GM19099 (cell line): Measurements from ENCODE around the gene CPED1.

ENCODE experiments used
- POLR2A ChIP-seq: IDR thresholded peaks from 3 replicates; pipeline ENCODE4 v1.6.1; 2011; ENCODE audit warnings: low read depth; ENCODE audit not compliant: insufficient read length; ENCODE audit errors: extremely low read depth

CPED1 gene

DNA sequence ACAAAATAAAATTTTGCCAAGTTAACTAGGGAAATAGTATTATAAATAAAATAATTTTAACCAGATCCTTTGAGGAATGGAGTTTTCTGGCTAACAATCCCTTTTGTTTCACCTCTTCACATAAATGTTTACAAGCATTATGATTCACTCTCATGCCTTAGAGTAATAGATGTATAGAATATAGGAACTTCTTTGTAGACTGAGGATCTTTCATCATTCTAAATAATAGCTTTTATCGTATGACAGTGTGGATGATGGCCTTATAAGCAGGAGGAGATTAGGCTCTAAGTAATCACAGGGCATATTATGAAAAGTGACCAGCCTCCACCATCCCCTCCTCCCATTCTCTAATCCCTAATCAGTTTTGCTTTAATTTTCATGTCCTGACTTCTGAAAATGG, 24.4 kb upstream of the CPED1 start:
- TF ChIP-seq POLR2A: no peak

DNA sequence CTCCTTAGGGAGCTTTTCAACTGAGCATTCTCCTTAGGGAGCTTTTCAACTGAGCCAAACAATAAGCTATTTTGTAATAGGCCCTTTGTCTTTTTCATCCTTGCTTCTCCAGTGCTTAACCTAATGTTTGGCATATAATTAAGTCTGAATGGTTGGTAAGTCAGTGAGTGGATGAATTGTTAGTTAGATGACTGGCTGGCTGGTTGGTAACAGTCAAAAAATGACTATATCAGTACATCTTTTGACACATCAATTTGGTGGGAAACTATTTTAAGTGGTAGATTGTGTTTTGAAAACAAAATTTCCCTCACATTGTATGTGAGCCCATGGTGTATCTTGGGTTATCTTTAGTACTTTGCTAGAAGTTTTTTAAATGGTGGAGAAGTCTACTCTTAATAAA, 21.6 kb upstream of the CPED1 start:
- no peak for TF ChIP-seq POLR2A

DNA sequence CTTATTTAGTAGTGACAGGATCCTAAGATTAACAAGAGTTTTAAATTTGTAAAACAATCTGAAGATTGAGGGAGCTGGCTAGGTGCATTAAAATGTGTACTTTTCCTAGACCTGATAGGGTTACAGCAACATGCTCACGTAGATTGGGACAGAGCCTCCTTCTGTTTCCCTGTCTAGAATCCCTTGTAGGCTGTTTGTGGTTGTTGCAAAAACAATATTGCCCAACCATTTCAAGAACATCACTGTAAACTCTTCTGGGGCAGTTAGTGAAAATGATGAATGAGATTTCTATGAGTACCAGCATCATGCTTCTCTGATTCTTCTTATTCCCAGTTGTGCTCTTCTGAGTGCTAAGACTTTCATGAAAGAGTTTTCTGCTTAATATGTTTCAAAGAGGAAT, 14.7 kb upstream of the CPED1 start:
- no peak for TF ChIP-seq POLR2A

DNA sequence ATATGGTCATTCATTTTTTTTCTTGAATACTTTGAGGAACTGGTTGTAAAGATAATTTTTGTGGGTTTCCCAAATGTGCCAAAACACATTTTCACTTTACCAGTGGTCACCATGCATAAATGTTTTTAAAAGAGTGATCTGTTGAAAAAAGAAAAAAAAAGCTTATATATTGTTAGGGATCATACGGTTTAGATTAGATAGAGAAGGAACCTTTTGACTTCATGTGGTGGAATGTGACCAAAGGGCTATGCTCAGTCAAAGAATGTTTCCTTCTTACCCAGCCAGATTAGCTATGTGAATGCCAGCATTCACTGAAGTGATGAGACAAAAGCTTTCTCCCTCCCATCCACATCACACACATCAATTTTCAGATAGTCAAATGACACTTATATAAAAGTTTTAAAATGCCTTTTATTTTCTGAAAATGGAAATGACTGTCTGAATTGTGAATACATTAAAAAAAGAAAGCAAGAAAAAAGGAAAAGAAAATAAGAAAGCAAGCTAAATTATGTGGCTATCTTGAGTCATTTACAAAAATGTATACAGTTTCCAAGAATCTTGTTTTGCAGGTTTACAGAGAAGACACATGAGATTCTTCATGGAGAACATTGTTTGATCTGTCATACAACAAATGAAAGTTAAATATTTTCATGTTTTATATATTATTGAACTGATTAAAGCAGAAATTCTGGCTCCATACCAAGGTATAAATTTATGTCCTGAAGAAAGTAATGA, 8.6 kb upstream of the CPED1 start:
- TF ChIP-seq POLR2A: no peak

DNA sequence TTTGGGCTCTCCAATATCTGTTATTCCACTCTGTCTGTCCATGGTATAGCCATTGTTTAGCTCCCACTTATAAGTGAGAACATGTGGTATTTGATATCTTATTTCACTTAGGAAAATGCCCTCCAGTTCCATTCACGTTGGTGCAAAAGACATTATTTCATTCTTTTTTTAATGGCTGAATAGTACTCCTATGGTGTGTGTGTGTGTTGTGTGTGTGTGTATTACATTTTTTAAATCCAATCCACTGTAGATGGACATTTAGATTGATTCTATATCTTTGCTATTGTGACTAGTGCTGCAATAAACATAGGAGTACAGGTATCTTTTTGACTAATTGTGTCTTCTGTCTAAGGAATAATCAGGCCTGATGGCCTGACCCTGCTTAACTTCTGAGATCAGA, 7.4 kb upstream of the CPED1 start:
- no peak for TF ChIP-seq POLR2A

DNA sequence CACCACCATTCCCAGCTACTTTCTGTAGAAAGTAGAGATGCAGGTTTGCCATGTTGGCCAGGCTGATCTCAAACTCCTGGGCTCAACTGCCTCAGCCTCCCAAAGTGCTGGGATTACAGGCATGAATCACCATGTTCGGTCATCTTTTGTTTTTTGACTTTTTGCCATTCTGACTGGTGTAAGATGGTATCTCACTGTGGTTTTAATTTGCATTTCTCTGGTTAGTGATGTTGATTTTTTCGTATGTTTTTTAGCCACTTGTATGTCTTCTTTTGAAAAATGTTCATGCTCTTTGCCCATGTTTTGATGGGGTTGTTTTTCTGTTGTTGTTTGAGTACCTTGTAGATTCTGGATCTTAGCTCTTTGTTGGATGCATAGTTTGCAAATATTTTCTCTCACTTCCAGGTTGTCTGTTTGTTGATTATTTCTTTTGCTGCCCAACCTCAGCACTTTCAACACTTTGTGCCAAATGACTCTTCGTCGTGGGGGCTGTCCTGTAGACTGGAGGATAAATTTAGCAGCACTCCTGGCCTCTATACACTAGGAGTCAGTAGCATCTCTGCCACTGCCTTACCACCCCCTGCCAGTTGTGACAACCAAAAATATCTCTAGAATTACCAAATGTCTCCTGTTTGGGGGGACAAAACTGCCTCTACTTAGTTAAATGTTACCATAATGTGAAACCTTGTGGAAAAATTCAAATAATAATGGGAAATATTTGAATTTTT, 6.5 kb upstream of the CPED1 start:
- TF ChIP-seq POLR2A: no peak

DNA sequence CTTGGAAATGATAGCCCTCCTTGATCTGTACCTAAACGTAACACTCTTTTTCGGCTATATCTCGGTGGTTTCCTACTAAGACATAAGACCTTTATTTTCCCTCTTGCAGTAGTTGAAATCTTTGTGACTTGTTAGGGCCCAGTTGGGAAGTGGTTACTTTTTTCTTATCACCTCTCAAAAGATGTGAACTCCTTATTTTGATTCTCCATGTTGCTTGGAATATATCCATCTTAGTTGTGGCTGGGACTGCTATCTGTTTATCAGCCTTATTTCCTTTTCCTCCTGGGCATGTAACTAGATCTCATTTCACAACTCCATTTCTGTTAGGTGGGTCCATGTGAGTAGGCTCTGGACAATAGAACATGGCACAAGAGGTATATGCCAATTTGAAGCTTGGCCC, 4.1 kb upstream of the CPED1 start:
- TF ChIP-seq POLR2A: no peak

DNA sequence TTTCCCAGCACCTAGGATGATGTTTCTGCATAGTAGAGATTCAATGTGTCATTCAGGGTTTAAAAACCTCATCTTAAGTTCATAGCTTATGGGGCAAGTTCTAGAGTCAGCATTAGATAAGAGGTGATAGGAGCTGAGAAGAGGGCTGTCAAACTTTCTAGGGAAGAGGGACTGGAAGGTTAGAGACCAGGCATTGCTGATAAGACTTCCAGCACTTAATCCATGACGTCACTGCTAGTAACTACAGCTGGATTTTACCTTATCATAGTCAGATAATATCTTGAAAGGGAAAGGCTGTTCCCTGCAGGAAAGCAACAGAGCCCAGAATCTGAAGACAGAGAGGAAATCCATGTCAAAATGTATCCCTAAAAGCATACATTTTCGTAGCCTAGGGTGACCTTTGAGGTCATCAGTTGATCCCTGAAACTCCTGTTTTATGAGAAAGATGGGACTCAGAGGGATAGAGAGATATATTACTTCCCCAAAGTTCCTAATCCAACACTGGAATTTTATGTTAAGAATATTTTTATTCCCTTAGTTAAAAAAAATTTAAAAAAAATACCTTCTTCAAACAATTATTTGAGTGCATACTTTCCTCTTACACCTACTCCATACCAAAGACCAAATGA, 3.3 kb upstream of the CPED1 start:
- no peak for TF ChIP-seq POLR2A

DNA sequence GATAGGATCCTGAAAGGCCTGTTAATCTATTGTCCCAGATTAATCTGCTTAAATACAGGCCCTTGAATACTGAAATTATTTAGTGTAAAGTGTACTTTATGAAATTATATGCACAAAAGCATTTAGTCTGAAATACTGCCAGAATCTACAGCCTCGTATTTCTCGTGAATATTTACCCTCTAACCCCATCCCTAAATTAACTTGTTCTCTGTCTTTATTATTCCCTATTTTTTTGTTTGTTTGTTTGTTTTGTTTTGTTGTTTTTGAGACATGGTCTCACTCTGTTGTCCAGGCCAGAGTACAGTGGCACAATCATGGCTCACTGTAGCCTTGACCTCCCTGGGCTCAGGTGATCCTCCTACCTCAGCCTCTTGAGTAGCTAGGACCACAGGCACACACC, 2.7 kb upstream of the CPED1 start:
- no peak for TF ChIP-seq POLR2A

DNA sequence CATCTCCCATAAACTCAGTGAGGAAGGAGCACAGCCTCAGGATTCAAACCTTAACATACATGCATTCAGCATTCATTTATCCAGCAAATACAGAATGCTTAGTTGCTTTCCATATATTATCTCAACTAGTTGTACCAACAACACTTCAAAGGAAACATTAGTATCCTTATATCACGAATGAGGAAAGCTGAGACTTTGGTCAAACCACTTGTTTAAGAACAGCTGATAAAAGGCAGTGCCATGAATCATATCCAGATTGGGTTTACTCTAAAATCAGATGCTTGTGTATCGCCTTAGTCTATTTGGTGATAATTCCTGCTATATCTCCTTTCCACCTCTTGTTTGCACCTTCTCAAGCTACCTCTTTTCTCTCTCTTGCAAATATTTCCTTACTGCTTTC, 1.9 kb upstream of the CPED1 start:
- TF ChIP-seq POLR2A: no peak

DNA sequence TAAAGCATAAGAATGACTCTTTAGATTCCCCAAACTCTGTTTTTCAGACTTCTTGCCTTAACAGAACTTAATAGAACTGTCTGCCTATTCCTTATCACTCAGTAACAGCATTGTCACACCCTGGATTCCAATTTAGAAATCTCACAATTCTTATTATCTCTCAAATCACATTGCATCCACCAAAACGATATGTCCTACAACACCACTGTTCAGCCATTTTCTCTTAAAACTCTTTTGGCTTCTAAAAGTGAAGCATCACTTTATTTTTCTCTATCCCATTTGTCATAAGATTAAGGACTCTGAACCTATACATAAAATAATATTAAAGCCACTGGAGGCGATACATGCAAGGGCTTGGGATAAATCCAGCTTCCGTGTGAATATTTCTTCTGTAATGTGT, 1.2 kb upstream of the CPED1 start:
- TF ChIP-seq POLR2A: no peak

DNA sequence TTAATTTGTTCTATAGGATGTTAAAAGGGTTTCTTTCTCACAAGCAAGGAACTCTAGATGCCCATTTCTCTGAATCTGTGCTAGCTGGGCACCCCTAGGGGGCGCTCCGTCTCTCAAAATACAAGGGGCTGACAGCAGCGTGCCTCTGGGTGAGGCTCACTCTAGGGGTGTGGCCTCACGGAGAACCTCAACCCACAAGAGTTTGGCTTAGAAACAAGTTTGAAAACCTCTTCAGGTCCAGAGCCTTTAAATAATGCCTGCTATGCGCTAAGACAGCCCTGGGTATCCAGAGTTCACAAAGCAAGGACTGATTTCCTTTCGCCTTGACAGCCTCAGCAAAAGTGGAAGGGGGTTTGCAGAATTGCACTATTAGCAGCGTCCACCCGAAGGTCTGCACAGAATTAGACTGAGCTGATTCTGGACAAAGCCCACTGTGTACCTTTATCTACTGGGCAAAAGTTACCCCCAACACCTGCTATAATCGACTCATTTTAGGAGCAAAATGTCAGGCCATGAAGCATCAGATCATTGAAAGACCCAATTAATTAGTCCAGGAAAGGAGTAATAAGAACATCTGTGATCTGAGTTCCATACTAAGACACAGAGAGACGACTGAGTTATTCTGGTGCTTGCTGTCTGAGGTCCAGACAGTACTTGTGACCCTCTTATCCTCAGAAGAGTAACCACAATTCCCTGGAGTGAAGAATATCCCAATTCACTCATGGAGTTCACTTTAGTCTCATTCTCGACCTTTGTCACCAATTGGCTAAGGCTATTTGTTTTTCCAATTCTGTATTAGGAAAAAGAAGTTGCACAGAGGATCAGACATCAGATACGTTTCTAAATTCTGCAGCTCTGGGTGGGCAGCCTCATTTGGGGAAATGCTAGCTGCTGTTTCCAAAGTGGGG, 574 bp upstream of the CPED1 start:
- TF ChIP-seq POLR2A: no peak

DNA sequence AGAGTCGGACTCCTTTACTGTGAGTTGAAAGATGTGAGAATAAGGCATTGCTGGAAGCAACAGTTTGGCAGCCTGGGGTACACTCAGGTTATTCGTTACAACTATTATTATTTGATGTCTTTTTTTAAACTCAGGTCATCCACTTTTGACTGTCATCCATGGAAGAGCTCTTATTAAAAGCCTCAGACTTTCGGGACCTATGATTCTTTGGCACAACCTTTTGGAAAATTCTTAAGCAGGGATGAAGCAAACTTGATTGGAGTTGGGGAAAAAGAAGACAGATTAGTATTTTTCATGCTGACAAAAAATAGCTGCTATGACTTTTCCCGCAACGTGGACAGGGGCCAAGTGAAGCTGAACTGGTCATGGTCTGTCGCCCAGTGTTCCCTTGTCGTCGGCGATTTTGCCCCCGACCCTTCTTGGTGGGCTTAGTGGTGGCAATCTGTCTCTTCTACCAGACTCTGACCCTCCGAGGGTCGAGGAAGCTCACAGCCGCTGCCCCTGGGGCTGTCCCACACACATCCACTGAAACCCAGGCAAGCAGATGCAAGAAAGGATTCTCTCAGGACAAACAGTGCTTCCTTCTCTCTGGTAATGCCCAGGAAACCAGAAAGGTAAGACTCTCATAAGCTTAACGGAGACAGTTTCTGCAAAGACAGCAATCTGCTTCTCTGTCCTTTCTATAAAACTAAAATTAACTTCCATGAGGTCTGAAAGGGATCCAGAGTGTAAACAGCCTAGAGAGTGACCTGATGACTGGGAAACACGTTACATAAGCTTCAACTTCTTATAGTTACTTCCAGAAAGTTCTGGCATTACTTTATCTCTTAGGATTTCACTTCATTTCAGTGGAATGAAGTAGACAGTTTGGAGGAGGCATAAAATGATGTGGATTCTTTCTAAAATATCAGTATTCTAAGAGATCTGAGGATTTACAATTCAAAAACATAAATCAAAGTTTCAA, 1.0 kb downstream of the CPED1 start:
- TF ChIP-seq POLR2A: no peak

DNA sequence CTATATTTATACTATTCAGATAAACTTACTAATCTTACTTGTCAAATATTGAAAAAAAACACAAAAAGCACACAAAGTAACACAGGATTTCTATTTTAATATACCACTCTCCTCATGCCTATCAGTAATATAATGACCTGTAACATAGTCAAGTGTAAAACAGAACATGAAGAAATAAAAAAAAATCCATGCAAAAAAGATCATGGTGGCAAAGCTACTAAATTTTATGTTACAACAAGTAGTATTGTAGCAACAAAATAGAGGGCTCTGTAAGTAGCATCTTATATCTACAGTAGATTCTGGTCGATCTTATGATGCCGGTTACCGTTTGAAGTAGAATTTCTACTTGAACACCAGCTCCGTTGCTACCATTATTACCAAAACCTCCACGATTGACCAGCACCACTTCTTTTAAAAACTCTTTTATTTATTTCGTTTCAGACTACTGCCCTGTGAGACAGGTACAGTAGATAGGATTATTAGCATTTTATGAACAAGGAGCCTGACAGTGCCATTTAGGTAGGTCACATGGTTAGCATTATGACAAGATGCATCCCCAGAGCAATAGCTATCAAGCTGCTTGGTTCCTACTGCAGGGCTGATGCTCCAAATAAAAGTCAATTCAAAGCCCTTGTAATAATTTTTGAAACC, 2.1 kb downstream of the CPED1 start:
- TF ChIP-seq POLR2A: no peak

DNA sequence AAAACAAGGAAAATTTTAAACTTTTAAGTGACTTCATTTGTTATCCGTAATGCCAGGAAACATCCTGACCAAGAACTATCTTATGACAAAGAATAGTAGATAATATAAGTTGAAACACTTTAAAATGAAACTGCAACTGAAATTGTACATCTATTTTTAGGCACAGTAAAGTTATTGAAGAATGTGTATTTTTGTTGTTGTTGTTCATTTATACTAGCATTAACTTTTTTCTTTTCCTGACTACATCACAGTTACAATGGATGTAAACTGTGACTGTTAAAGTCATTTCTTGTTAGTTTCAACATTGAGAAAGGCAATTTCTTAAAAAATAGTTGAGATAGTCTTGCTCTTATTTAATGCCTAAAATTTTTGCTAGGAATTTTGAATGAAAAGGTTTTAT, 2.6 kb downstream of the CPED1 start:
- TF ChIP-seq POLR2A: no peak
